Globus pallidus (tissue), 1 donor: ENCODE results near the gene MYOM3.

Experiments
- DNase-seq: peaks from one replicate; pipeline ENCODE4 v3.0.0-alpha.2; 2015; ENCODE audit warnings: low spot score

The MYOM3 gene

GRCh38 chr1:24138476-24139221, 26.7 kb upstream of the MYOM3 start:
- no peak for DNase-seq

GRCh38 chr1:24136956-24137539, 25.1 kb upstream of the MYOM3 start:
- DNase-seq, result no peak

- DNase-seq, result no peak
These were observed 22.4 kb upstream of the MYOM3 start for GRCh38 chr1:24134376-24134775.

- DNase-seq, result no peak
These were observed 21.9 kb upstream of the MYOM3 start for GRCh38 chr1:24133819-24134218.

GRCh38 chr1:24130385-24130784, 18.4 kb upstream of the MYOM3 start:
- no peak for DNase-seq

GRCh38 chr1:24127801-24128363, 15.9 kb upstream of the MYOM3 start:
- no peak for DNase-seq

- no peak for DNase-seq
These were observed 15.3 kb upstream of the MYOM3 start for GRCh38 chr1:24127134-24127800.

GRCh38 chr1:24126672-24127023, 14.7 kb upstream of the MYOM3 start:
- DNase-seq, result no peak

- DNase-seq, result peak; percentile 28
These were observed 14.2 kb upstream of the MYOM3 start for GRCh38 chr1:24126018-24126671.

- DNase-seq, result no peak
These were observed 13.5 kb upstream of the MYOM3 start for GRCh38 chr1:24125456-24125855.

GRCh38 chr1:24124980-24125379, 13.0 kb upstream of the MYOM3 start:
- DNase-seq, result no peak

GRCh38 chr1:24123611-24124010, 11.7 kb upstream of the MYOM3 start:
- DNase-seq, result no peak

- DNase-seq, result no peak
These were observed 10.8 kb upstream of the MYOM3 start for GRCh38 chr1:24122776-24123175.

- no peak for DNase-seq
These were observed 9.5 kb upstream of the MYOM3 start for GRCh38 chr1:24121406-24121805.

- no peak for DNase-seq
These were observed 9.0 kb upstream of the MYOM3 start for GRCh38 chr1:24120965-24121364.

GRCh38 chr1:24119859-24120756, 8.2 kb upstream of the MYOM3 start:
- no peak for DNase-seq

GRCh38 chr1:24119489-24119858, 7.5 kb upstream of the MYOM3 start:
- DNase-seq, result no peak

GRCh38 chr1:24118410-24119242, 6.7 kb upstream of the MYOM3 start:
- no peak for DNase-seq

- no peak for DNase-seq
These were observed 5.9 kb upstream of the MYOM3 start for GRCh38 chr1:24117722-24118409.

- DNase-seq, result no peak
These were observed 5.2 kb upstream of the MYOM3 start for GRCh38 chr1:24117132-24117531.
